GM13977 (cell line): ENCODE results near the gene IKZF3.

Experiments used
- DNase-seq: peaks from one replicate; pipeline ENCODE4 v3.0.0; 2012; ENCODE audit warnings: low spot score
- CTCF ChIP-seq: IDR thresholded peaks from 2 replicates; pipeline ENCODE4 v1.5.1; 2012; ENCODE audit warnings: mild to moderate bottlenecking, control low read depth; ENCODE audit not compliant: insufficient read depth; ENCODE audit errors: extremely low read depth, missing control alignments
- in situ Hi-C: fragments of 300-500 bp; cut with MboI; formaldehyde crosslinking; loops from one replicate; pipeline ENCODE4 v1.12.0; 2022; ENCODE audit warnings: low sequenced_read_pairs, low pct_unique_long_range_greater_than_20kb, mixed read lengths, inconsistent platforms; ENCODE audit not compliant: unreplicated experiment

Gene IKZF3

GRCh38 chr17:39838784-39839183 lies 25.3 kb downstream of the IKZF3 start:
- in situ Hi-C loops: no loop called here
- TF ChIP-seq CTCF: no peak
- DNase-seq: no peak

- no peak for DNase-seq
- in situ Hi-C loops: no loop called here
- no peak for TF ChIP-seq CTCF
These were observed 26.1 kb downstream of the IKZF3 start for GRCh38 chr17:39838057-39838456.

DNA sequence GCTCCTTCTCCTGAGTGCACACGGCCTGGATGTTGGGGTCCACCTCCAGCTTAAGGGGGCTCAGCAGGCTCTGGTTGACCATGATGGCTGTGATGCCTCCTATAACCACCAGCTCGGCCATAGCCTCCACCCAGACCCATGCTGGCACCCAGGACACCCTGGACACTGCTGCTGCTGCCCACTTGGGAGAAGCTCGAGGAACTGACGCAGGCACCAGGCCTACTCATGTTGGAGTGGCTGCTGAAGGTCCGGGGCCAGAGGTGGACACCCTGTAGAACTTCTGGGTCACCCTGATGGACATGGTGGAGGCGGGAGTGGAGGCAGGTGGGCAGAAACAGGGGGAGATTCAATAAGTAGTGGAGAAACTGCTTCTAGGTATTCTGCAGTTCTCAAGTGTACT lies 28.0 kb downstream of the IKZF3 start:
- no peak for DNase-seq
- in situ Hi-C loops: no loop called here
- TF ChIP-seq CTCF: no peak

- no peak for DNase-seq
- in situ Hi-C loops: no loop called here
These were observed 28.9 kb downstream of the IKZF3 start for GRCh38 chr17:39835038-39835786.

GRCh38 chr17:39834017-39834416 lies 30.1 kb downstream of the IKZF3 start:
- in situ Hi-C loops: no loop called here
- TF ChIP-seq CTCF: no peak
- no peak for DNase-seq

More at GRCh38 chr17:39835038-39835786, 28.9 kb downstream of the IKZF3 start:
- peak; percentile 2 for TF ChIP-seq CTCF

GRCh38 chr17:39831588-39831987 lies 32.5 kb downstream of the IKZF3 start:
- in situ Hi-C loops: no loop called here
- no peak for DNase-seq
- no peak for TF ChIP-seq CTCF
